Measurements from ENCODE around the gene SHPK. TPM values are rescaled to one million over a fixed set of nuclear protein-coding genes. Genes with fewer than 3 reads are reported as not detected.

SHPK gene
- total RNA-seq, 4 donors from 2014 or later, result 7.3 to 16.8 (median 10.8) TPM

DNA sequence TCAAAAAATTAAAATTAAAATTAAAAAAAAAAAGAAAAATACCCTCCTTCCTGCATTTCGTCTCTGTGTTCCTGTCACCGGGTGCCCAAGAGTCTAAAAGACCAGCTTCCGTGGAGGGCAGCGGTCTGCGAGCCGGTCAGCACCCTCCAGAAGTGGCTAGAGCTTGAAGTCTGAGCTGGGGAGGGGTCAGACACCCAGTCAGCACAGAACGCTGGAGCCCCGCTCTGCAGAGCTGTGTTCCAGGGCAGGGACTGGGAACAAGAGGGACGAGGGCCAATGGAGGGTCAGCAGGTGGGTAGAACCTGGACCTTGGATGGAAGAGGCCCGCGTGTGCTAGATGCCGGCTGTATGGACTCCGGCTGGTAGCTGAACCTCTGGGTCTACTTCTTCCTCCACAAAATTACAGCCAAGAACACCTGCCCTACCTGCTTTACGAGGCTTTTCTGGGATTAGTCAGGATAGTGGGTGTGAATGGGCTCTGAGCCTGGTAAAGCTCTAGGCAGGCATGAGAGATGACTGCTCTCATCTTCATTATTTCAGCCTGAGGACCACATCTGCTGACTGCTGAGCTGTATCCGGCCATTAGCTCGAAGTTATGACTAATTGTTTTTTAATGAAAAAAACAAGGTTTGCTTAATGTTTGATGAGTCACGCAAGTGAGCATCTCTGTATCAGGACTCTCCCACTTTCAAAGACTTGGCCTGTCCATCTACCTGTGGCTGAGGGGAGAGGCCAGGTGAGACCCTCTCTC, 32.8 kb downstream of the SHPK start:
- no peak for TF ChIP-seq CTCF (IDR thresholded peaks at IDR 0.05; ENCODE audit: low read depth)

DNA sequence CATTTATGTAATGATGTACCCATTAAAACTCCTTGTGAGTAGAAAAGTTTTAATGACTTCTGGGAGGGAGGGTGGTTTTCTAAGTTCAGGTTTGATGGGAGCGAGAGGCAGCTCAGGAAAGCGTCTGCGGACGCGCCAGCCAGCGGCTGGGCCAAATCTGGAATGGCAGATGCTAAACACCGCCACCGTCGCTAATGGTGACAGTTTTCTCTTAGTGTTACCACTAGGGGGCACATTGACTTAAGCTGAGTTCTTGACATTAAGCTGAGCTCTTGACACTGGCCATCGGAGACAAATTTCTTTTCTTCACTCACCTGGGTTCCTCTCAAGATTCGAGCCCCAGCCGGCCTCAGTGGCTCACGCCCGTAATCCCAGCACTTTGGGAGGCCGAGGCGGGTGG, 33.6 kb downstream of the SHPK start:
- no peak for TF ChIP-seq CTCF (IDR thresholded peaks at IDR 0.05; ENCODE audit: low read depth)

- TF ChIP-seq CTCF (IDR thresholded peaks at IDR 0.05; ENCODE audit: low read depth), result no peak
Measured at GRCh38 chr17:3600529-3601205, 35.4 kb downstream of the SHPK start.

GRCh38 chr17:3598078-3598477, 38.0 kb downstream of the SHPK start:
- TF ChIP-seq CTCF (IDR thresholded peaks at IDR 0.05; ENCODE audit: low read depth), result no peak

DNA sequence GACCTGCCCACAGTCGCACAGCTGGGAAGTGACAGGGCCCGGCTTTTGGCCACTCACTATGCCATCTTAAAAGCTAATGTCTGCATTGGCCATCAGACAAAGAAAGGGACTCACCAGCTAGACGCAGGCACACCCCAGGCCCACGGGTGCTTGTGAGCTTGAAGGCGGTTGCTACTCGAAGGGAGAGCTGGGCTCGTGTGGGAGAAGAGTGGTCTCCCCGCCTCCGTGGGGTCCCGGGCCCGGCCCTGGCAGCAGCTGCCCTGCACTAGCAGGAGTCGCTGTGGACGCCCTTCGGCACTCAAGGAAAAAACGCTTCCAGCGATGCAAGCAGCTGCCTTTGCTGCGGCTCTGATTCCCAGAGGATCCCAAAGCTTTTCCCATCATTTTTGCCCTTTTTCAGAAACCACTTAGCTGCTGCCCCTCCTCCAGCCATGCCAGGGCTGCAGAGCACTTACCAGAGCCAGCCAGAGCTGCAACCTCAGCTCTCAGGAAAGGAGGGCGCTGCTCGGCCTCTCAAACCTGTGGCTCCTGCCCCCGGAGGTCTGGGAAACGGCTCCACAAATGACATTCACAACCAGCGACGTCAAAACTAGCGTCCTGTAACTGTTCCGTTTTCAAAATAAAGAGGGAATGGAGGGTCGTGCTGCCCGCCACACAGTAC, 39.1 kb downstream of the SHPK start:
- TF ChIP-seq CTCF (IDR thresholded peaks at IDR 0.05; ENCODE audit: low read depth), result no peak

DNA sequence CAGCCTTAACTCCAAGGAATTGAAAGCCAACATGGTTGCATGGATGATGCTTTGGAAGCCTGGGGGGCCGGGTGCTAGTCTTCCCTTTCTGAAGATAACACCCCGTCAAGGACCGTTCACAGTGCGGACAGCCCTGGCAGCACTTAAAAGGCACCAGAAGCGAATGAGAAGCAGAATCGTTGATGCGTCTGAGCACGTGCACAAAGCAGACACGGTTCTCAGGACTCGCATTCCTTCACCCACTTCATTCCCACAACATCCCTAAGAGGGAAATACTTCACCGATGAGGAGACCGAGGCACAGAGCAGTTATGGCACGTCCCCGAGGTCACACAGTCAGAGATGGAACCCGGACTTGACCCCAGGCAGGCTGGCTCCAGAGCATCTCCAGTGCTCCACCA, 41.1 kb downstream of the SHPK start:
- TF ChIP-seq CTCF (IDR thresholded peaks at IDR 0.05; ENCODE audit: low read depth), result no peak
